HG03064 (cell line): ENCODE data around the gene TMEM87B.
"Not testable (repeated sequence)": the region's sequence is repeated elsewhere in the genome, so short reads cannot be mapped to it uniquely, and the experiment has no call there.

ENCODE experiments used
- ATAC-seq: cut with Tn5 transposase; IDR thresholded peaks from one replicate; pipeline ENCODE4 v1.9.1; 2021; ENCODE audit warnings: low read depth; ENCODE audit not compliant: unreplicated experiment

The TMEM87B gene

GRCh38 chr2:112113354-112113753 is 58.3 kb downstream of the TMEM87B start:
- ATAC-seq: not testable (repeated sequence)

- ATAC-seq: no peak
Measured at GRCh38 chr2:112118148-112118547, 63.1 kb downstream of the TMEM87B start.

GRCh38 chr2:112121682-112122254 is 66.7 kb downstream of the TMEM87B start:
- ATAC-seq: no peak

- no peak for ATAC-seq
Measured at GRCh38 chr2:112129060-112129459, 74.0 kb downstream of the TMEM87B start.

- ATAC-seq: no peak
Measured at GRCh38 chr2:112133344-112133743, 78.3 kb downstream of the TMEM87B start.

- no peak for ATAC-seq
Measured at GRCh38 chr2:112134120-112134519, 79.1 kb downstream of the TMEM87B start.

- no peak for ATAC-seq
Measured at GRCh38 chr2:112136096-112136495, 81.0 kb downstream of the TMEM87B start.

GRCh38 chr2:112137516-112138158 is 82.6 kb downstream of the TMEM87B start:
- no peak for ATAC-seq

- no peak for ATAC-seq
Measured at GRCh38 chr2:112138159-112139032, 83.3 kb downstream of the TMEM87B start, which contains the start of gene FBLN7. Gene FBLN7 (plus strand): TSS chr2:112138385. CDS start chr2:112138656, 271 bp downstream.

GRCh38 chr2:112139033-112139614 is 84.1 kb downstream of the TMEM87B start:
- not testable (repeated sequence) for ATAC-seq

- not testable (repeated sequence) for ATAC-seq
Measured at GRCh38 chr2:112139661-112140204, 84.7 kb downstream of the TMEM87B start.

- ATAC-seq: no peak
Measured at GRCh38 chr2:112140205-112140802, 85.2 kb downstream of the TMEM87B start.

- ATAC-seq: no peak
Measured at GRCh38 chr2:112140899-112141625, 86.0 kb downstream of the TMEM87B start.

GRCh38 chr2:112141626-112142007 is 86.5 kb downstream of the TMEM87B start:
- ATAC-seq: no peak

- ATAC-seq: no peak
Measured at GRCh38 chr2:112142525-112143078, 87.5 kb downstream of the TMEM87B start.

- ATAC-seq: no peak
Measured at GRCh38 chr2:112143150-112143549, 88.1 kb downstream of the TMEM87B start.

GRCh38 chr2:112144966-112145365 is 89.9 kb downstream of the TMEM87B start:
- no peak for ATAC-seq

- ATAC-seq: no peak
Measured at GRCh38 chr2:112147382-112148168, 92.5 kb downstream of the TMEM87B start.

- ATAC-seq: no peak
Measured at GRCh38 chr2:112148477-112148876, 93.4 kb downstream of the TMEM87B start.
